Activated CD8-positive, alpha-beta memory T cell treated with anti-CD3 and anti-CD28 coated beads, Interleukin-2, amount 10 ng/mL, durations not matched to agents 7 days and 5 days (primary cell): ENCODE results near the gene DEFB129. TPM values are rescaled to one million over a fixed set of nuclear protein-coding genes. Genes with fewer than 3 reads are reported as not detected.

Source experiments
- ATAC-seq: fragments of 150-1000 bp; cut with Tn5 transposase; one replicate; pipeline ENCODE4 v1.10.0; 2021; ENCODE audit warnings: moderate library complexity
- CTCF ChIA-PET: fragments of 350-600 bp; sonication (Branson Sonifier 250); formaldehyde crosslinking; loops from one replicate; lab custom pipeline; 2021; ENCODE audit warnings: antibody characterized with exemption; lab: Charles Lee
- DNase-seq: peaks from one replicate; pipeline ENCODE4 v3.0.0-alpha.2; 2020
- H3K27ac Mint-ChIP-seq: one replicate; pipeline ENCODE4 v1.8.0; 2021; ENCODE audit warnings: mild to moderate bottlenecking, mixed read lengths
- H3K27me3 Mint-ChIP-seq: one replicate; pipeline ENCODE4 v1.8.0; 2021; ENCODE audit warnings: mixed read lengths
- H3K36me3 Mint-ChIP-seq: one replicate; pipeline ENCODE4 v1.8.0; 2021; ENCODE audit warnings: mild to moderate bottlenecking, mixed read lengths
- H3K4me1 Mint-ChIP-seq: one replicate; pipeline ENCODE4 v1.8.0; 2021; ENCODE audit warnings: mixed read lengths
- H3K4me3 Mint-ChIP-seq: one replicate; pipeline ENCODE4 v1.8.0; 2021; ENCODE audit warnings: mild to moderate bottlenecking, moderate library complexity, mixed read lengths
- H3K9me3 Mint-ChIP-seq: one replicate; pipeline ENCODE4 v1.8.0; 2022; ENCODE audit warnings: low read depth, mixed read lengths
- total RNA-seq, 2 experiments: library from RNA; stranded (reverse); gene quantifications; one replicate each; pipeline ENCODE4 v1.2.3, GENCODE V29; 2021

DEFB129 gene
- total RNA-seq, 2 experiments from 2014 or later, result not detected

GRCh38 chr20:278607-279571, 51.8 kb downstream of the DEFB129 start:
- Mint-ChIP-seq H3K9me3 (no peaks in the 10 kb centered on the region), H3K36me3 (peaks cover 9% of the 10 kb centered on the region), H3K27me3 (no peaks in the 10 kb centered on the region), H3K4me3 (no peak overlapping the region), H3K27ac (no peak overlapping the region), H3K4me1 (no peaks in the 10 kb centered on the region)
- ATAC-seq (no peak), DNase-seq (no peak)
- CTCF ChIA-PET, result no interaction called here

Other genes starting within 250 kb of the DEFB129 start
- gene DEFB125, start 139.6 kb upstream of the DEFB129 start, total RNA-seq, result not detected
- not detected for gene DEFB126, start 84.7 kb upstream of the DEFB129 start, total RNA-seq
- gene DEFB127, start 69.8 kb upstream of the DEFB129 start, total RNA-seq, result not detected
- not detected for gene DEFB128, start 37.5 kb upstream of the DEFB129 start, total RNA-seq
- gene DEFB132, start 30.5 kb downstream of the DEFB129 start, total RNA-seq, result not detected
- 1 to 10 TPM; 7.5 to 8.2 TPM for gene C20orf96, start 63.5 kb downstream of the DEFB129 start, total RNA-seq
- gene ZCCHC3, start 70.3 kb downstream of the DEFB129 start, total RNA-seq, result 10 to 100 TPM; 27.4 to 28.2 TPM
- gene SOX12, start 98.3 kb downstream of the DEFB129 start, total RNA-seq, result 1 to 10 TPM; 5.7 to 6.3 TPM
- 1 to 10 TPM; 2.9 to 5.0 TPM for gene NRSN2, start 119.9 kb downstream of the DEFB129 start, total RNA-seq
- gene TRIB3, start 153.5 kb downstream of the DEFB129 start, total RNA-seq, result 10 to 100 TPM; 22.4 to 25.4 TPM
- gene RBCK1, start 181.0 kb downstream of the DEFB129 start, total RNA-seq, result 100 to 1,000 TPM; 114 to 173 TPM
- 10 to 100 TPM; 28.3 to 29.4 TPM for gene TBC1D20, start 235.3 kb downstream of the DEFB129 start, total RNA-seq